NK-92 treated with Interleukin-12 subunit alpha and Interleukin-12 subunit beta, amount 100 ng/mL, for 24 hours (cell line): ENCODE measurements around the gene ANKRD11.
"Not testable (repeated sequence)": the region's sequence is repeated elsewhere in the genome, so short reads cannot be mapped to it uniquely, and the experiment has no call there.

ENCODE experiments used
- DNase-seq: peaks from one replicate; lab custom pipeline; 2025; lab: John Stamatoyannopoulos, UW

Gene ANKRD11

DNA sequence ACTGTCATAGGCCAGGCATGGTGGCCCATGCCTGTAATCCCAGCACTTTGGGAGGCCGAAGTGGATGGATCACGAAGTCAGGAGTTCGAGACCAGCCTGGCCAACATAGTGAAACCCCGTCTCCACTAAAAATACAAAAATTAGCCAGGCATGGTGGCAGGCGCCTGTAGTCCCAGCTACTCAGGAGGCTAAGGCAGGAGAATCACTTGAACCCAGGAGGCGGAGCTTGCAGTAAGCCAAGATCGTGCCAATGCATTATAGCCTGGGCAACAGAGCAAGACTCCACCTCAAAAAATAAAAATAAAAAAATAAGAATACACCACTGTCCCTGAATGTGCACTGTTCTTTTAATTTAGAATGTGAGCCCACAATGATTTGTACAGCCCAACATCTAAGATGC, 61.8 kb downstream of the ANKRD11 start:
- DNase-seq: not testable (repeated sequence)

DNA sequence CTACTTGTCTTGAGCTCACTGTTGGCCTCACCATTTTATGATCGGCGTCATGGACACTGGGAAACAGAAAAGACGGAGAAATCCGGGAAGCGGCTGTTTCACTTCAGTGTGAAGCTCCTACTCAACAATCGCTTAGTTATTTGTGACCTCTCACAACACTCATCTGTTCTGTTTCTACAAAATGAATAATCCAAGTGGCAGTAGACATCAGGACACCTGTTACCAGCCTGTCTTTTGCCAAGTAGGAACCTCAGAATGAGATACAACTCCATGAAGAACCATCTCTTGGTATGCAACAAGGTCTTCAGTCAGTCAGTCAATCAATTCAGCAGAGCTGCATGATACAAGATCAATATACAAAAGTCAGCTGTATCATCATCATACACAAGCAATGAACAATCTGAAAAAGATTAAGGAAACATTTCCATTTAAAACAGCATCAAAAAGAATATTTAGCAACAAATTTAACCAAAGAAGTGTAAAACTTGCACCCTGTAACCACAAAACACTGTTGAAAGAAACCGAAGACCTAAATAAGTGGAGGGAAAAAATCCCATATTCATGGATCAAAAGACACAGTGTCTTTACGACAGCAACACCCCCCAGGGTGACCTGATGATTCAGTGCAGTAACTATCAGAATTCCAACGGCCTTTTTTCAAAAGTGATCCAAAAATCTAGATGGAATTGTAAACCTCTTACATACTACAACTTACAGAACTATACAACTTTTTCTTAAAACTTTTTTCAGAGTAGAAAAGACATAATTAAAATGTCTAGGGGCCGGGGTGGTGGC, 63.4 kb downstream of the ANKRD11 start:
- no peak for DNase-seq

GRCh38 chr16:89425523-89425922, 64.8 kb downstream of the ANKRD11 start:
- no peak for DNase-seq

GRCh38 chr16:89423681-89424260, 66.6 kb downstream of the ANKRD11 start:
- no peak for DNase-seq

- peak; percentile 78 for DNase-seq
Observed at GRCh38 chr16:89422905-89423630, 67.3 kb downstream of the ANKRD11 start.

GRCh38 chr16:89422527-89422904, 67.8 kb downstream of the ANKRD11 start:
- DNase-seq: peak; percentile 55

GRCh38 chr16:89421300-89421699, 69.1 kb downstream of the ANKRD11 start:
- DNase-seq: not testable (repeated sequence)

DNA sequence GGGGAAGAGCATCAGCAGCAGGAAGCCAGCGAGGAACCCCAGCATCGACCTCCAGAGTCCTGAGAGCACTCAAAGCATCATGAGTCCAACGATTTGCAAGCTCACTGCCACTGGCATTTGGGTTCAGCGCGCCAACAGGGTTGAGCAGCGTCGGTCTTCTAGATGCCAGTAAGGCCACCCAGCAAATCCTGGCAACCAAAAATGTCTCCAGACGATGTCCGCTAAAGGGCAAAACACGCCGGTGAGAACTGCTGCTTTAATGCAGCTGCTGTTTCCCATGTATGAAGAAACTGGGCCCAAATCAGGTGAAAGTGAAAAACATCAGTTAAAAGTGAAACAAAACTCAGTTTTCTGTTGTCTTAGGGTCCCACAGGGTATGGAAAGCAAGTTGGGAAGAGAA, 70.2 kb downstream of the ANKRD11 start:
- no peak for DNase-seq

- no peak for DNase-seq
Observed at GRCh38 chr16:89418352-89418751, 72.0 kb downstream of the ANKRD11 start.

DNA sequence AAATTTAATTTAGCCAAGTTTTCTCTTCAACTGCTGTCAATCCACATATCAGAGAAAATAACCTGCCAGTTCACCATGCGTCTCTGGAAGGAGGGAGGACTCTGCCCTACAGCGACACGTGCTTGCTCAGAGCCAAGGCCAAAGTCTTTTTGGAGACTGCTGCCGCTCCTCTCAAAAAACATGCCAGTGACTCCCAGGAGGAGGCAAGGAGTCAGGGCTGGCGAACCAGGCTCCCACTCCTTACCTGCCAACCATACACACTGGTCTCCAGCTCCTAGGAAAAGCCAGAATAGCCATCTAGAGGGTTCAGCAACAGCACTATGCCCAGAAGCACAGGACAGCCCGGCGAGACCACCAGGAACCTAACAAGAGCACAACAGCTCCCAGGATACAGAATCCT, 73.0 kb downstream of the ANKRD11 start:
- no peak for DNase-seq

- DNase-seq: no peak
Observed at GRCh38 chr16:89413811-89414585, 76.4 kb downstream of the ANKRD11 start.

- DNase-seq: no peak
Observed at GRCh38 chr16:89412811-89413210, 77.5 kb downstream of the ANKRD11 start.

GRCh38 chr16:89411335-89411850, 79.0 kb downstream of the ANKRD11 start:
- no peak for DNase-seq

- DNase-seq: no peak
Observed at GRCh38 chr16:89410794-89411309, 79.5 kb downstream of the ANKRD11 start.

DNA sequence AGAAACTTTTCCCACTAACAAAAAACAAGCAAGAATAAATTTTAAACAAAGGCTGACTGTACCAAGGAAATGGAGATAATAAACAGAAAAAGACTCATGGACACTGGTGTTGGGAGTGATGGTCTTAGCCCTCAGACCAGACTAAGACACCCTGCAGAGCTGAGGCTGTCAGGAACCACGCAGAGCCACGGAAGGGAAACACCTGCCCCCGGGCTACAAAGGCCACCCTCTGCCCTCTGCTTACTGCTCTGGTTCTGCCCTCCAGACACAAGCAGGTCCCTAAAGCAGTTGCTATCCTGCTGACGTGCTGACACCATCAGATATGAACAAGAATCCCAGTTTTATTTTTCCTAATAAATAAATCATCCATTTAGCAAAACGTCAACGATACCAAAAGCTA, 80.0 kb downstream of the ANKRD11 start:
- DNase-seq: no peak

- DNase-seq: peak; percentile 48
Observed at GRCh38 chr16:89409161-89409711, 81.1 kb downstream of the ANKRD11 start.

- DNase-seq: no peak
Observed at GRCh38 chr16:89408315-89408714, 82.0 kb downstream of the ANKRD11 start.

GRCh38 chr16:89407925-89408300, 82.4 kb downstream of the ANKRD11 start:
- DNase-seq: no peak

DNA sequence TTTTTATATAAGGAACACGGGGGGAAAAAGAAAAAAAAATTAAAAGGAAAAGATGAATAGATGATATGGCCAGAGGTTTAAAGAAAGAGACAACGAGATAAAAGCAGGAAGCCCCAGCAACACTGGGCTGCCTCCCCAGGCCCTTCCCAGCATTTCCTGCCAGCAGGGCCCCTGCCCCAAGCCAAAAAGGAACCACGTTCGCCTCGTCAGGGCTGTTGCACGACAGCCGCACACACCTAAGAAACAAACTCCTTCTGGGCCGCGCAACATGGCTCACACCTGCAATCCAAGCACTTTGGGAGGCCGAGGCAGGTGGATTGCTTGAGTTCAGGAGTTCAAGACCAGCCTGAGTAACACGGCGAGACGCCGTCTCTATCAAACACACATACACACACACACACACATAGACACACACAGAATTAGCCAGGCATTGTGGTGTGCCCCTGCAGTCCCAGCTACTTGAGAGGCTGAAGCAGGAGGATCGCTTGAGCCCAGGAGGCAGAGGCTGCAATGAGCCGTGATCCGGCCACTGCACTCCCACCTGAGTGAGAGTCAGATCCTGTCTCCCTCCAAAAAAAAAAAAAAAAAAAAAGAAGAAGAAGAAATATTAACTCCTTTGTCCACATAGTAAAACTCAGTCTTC, 83.0 kb downstream of the ANKRD11 start:
- no peak for DNase-seq

DNA sequence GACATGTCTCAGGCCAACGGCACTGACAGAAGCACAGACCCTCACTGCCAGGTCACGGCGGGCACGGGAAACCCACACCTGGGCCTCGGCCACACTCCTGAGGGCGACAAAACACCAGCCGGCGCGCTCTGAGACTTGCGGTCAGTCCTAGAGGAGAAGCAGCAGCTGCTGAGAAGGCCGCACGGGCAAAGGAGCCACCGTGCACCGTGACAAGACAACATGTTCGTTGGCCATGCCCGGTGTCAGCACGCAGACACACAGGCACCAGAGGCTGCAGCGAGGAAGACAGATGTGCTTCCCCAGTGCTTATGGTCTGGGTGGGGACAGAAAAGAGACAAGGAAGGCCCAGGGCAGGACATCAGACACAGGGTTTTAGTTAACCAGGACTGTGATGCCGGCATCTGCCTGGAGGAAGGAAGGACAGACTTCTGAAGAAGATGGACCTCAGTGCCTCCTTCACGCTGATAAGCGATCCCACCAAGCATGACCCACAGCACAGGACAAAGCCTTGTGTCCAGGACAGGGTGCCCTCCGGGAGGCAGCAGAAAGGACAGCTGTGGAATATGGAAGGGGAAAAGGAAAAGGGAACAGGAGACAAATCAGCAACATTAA, 84.0 kb downstream of the ANKRD11 start:
- DNase-seq: no peak

DNA sequence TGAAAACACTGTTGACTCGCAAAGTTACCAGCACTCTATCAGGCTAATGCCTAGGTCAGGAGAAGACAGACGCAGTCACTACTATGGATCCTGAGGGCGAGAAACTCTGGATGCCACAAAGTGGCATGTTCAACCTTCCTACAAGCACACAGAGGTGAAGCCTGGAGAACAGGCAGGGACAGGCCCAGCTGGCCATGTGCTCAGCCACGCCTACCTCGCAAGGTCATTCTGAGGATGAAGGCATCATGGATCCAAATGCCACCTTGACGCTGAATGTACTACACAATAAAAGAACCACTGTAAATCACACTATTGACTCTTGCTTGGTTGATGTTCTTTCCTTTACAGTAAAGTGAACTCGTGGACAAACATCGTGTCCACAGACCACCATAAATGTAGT, 85.8 kb downstream of the ANKRD11 start:
- no peak for DNase-seq
